Ovary (tissue), 3 donors: Measurements from ENCODE around the gene FANCD2OS.
"Not testable (repeated sequence)": the region's sequence is repeated elsewhere in the genome, so short reads cannot be mapped to it uniquely, and the experiment has no call there.

ENCODE experiments used
- CTCF ChIP-seq, 3 donors: fragments of 450-650 bp in 2 of 3; fragments of 200-600 bp in 1 of 3; IDR thresholded peaks; one replicate each; pipeline versions ENCODE4 v1.5.1 to v1.8.0; 2016 to 2022; ENCODE audit warnings: antibody characterized with exemption in 3 of 3, mild to moderate bottlenecking in 1 of 3
- EP300 ChIP-seq: sonication (generic); formaldehyde crosslinking; IDR thresholded peaks from one replicate; pipeline ENCODE4 v1.6.1; 2017; ENCODE audit warnings: antibody characterized with exemption
- donor health status: DM: no; HTN: no; CAD: no.

GRCh38 chr3:10135872-10136271 lies 27.8 kb upstream of the FANCD2OS start:
- TF ChIP-seq CTCF (IDR thresholded peaks at IDR 0.05); EP300: not testable (repeated sequence)
